H1 (cell line): Measurements from ENCODE around the gene ANO9. TPM values are rescaled to one million over a fixed set of nuclear protein-coding genes. Genes with fewer than 3 reads are reported as not detected.
A peak's percentile ranks its signal among the peaks of the same experiment; 100 is the strongest.

Experiments used
- CTCF ChIA-PET: fragments of 300-600 bp; sonication (Branson Sonifier 250); formaldehyde crosslinking; loops from one replicate; lab custom pipeline; 2021; ENCODE audit not compliant: partially characterized antibody; lab: Charles Lee
- POLR2A ChIA-PET: fragments of 300-600 bp; sonication (Branson Sonifier 250); formaldehyde crosslinking; loops from one replicate; lab custom pipeline; 2021; ENCODE audit warnings: inconsistent platforms; ENCODE audit not compliant: partially characterized antibody; lab: Charles Lee
- DNase-seq, 2 experiments: peaks; one replicate each; pipeline versions ENCODE4 v3.0.0 to v3.0.0-alpha.2; 2010 to 2022; ENCODE audit warnings: low spot score in 2 of 2, low read depth in 1 of 2, mixed read lengths in 1 of 2
- FAIRE-seq: peaks from 2 replicates; lab custom pipeline; 2011; peaks lifted over from hg19 to GRCh38; lab: Jason Lieb, UNC
- H2AFZ ChIP-seq: 2 replicates; pipeline ENCODE4 v1.8.1; 2012; ENCODE audit warnings: low read length, inconsistent platforms
- H2AK5ac ChIP-seq: 2 replicates; pipeline ENCODE4 v1.6.1; 2013; ENCODE audit warnings: low read depth, low read length
- H2BK120ac ChIP-seq: replicated peaks from 2 replicates; pipeline ENCODE3; 2013; ENCODE audit warnings: low read depth, low read length, inconsistent platforms
- H2BK12ac ChIP-seq: 2 replicates; pipeline ENCODE4 v1.6.1; 2013; ENCODE audit warnings: low read depth, low read length
- H2BK15ac ChIP-seq: 2 replicates; pipeline ENCODE4 v1.6.1; 2013; ENCODE audit warnings: low read length
- H2BK20ac ChIP-seq: 2 replicates; pipeline ENCODE4 v1.6.1; 2013; ENCODE audit warnings: low read length
- H2BK5ac ChIP-seq: 2 replicates; pipeline ENCODE4 v1.6.1; 2013; ENCODE audit warnings: low read depth, low read length
- H3K14ac ChIP-seq: 2 replicates; pipeline ENCODE4 v1.6.1; 2013; ENCODE audit warnings: inconsistent platforms; ENCODE audit not compliant: insufficient read length
- H3K18ac ChIP-seq: 2 replicates; pipeline ENCODE4 v1.6.1; 2013; ENCODE audit warnings: low read length; ENCODE audit errors: extremely low read depth
- H3K23ac ChIP-seq: 2 replicates; pipeline ENCODE4 v1.6.1; 2013; ENCODE audit warnings: inconsistent platforms; ENCODE audit not compliant: insufficient read length
- H3K23me2 ChIP-seq: 2 replicates; pipeline ENCODE4 v1.6.1; 2013; ENCODE audit warnings: low read depth, low read length
- H3K27ac ChIP-seq: 2 replicates; pipeline ENCODE4 v1.6.1; 2011; ENCODE audit warnings: low read depth, low read length, inconsistent platforms
- H3K27me3 ChIP-seq, 4 experiments: replicated peaks in 1 of 4; 1 replicate in 1 of 4; 2 replicates in 3 of 4; pipeline versions ENCODE4 v1.6.1 to v1.8.1; 2011 to 2013; ENCODE audit warnings: low read length in 3 of 4, mild to moderate bottlenecking in 3 of 4, inconsistent platforms in 2 of 4, mixed read lengths in 2 of 4, moderate library complexity in 1 of 4; ENCODE audit not compliant: control insufficient read depth in 3 of 4, insufficient read depth in 3 of 4; ENCODE audit errors: extremely low read depth in 1 of 4
- H3K36me3 ChIP-seq, 4 experiments: 2 replicates each; pipeline versions ENCODE4 v1.6.1 to v1.8.1; 2011 to 2013; ENCODE audit warnings: mild to moderate bottlenecking in 4 of 4, low read length in 3 of 4, moderate library complexity in 2 of 4, control low read depth in 1 of 4, inconsistent platforms in 1 of 4; ENCODE audit not compliant: insufficient read depth in 4 of 4, control insufficient read depth in 2 of 4
- H3K4ac ChIP-seq: replicated peaks from 2 replicates; pipeline ENCODE3; 2013; ENCODE audit warnings: low read length, low read depth, mixed read lengths, inconsistent platforms; ENCODE audit not compliant: insufficient read length
- H3K4me1 ChIP-seq, 4 experiments: replicated peaks in 1 of 4; 1 replicate in 1 of 4; 2 replicates in 3 of 4; pipeline versions ENCODE4 v1.6.1 to v1.8.1; 2011 to 2013; ENCODE audit warnings: low read length in 3 of 4, inconsistent platforms in 2 of 4, mixed read lengths in 1 of 4; ENCODE audit not compliant: insufficient read depth in 4 of 4, control insufficient read depth in 3 of 4
- H3K4me2 ChIP-seq, 2 experiments: 2 replicates each; pipeline versions ENCODE4 v1.6.1 to v1.8.1; 2011 to 2013; ENCODE audit warnings: low read depth in 2 of 2, low read length in 2 of 2, control low read depth in 1 of 2, inconsistent platforms in 1 of 2, mild to moderate bottlenecking in 1 of 2; ENCODE audit not compliant: insufficient read depth in 1 of 2
- H3K4me3 ChIP-seq, 4 experiments: fragments of 200-600, 300-600 bp in 1 of 4; sonication (generic), shearing (Covaris generic), sonication (Bioruptor Twin) in 1 of 4; 2 replicates each; pipeline versions ENCODE4 v1.5.1 to v1.8.1; 2011 to 2016; ENCODE audit warnings: low read length in 4 of 4, low read depth in 3 of 4, control low read depth in 2 of 4, inconsistent platforms in 2 of 4, mild to moderate bottlenecking in 2 of 4, mixed read lengths in 1 of 4, moderate library complexity in 1 of 4; ENCODE audit not compliant: insufficient read depth in 2 of 4; ENCODE audit errors: extremely low read depth in 1 of 4
- H3K56ac ChIP-seq: replicated peaks from 2 replicates; pipeline ENCODE3; 2013; ENCODE audit warnings: low read depth, mild to moderate bottlenecking, mixed read lengths, low read length, inconsistent platforms; ENCODE audit not compliant: insufficient read length
- H3K79me1 ChIP-seq: 2 replicates; pipeline ENCODE4 v1.6.1; 2013; ENCODE audit warnings: low read depth, low read length, control low read depth
- H3K79me2 ChIP-seq, 2 experiments: 2 replicates each; pipeline versions ENCODE4 v1.6.1 to v1.8.1; 2012 to 2013; ENCODE audit warnings: low read length in 2 of 2, mild to moderate bottlenecking in 2 of 2, inconsistent platforms in 1 of 2; ENCODE audit not compliant: insufficient read depth in 2 of 2, control insufficient read depth in 1 of 2
- H3K9ac ChIP-seq, 4 experiments: replicated peaks in 1 of 4; 1 replicate in 1 of 4; 2 replicates in 3 of 4; pipeline versions ENCODE4 v1.6.1 to v1.8.1; 2011 to 2013; ENCODE audit warnings: low read depth in 3 of 4, low read length in 3 of 4, control low read depth in 2 of 4, mild to moderate bottlenecking in 2 of 4, moderate library complexity in 2 of 4, inconsistent platforms in 1 of 4; ENCODE audit errors: extremely low read depth in 1 of 4
- H3K9me3 ChIP-seq, 2 experiments: 2 replicates each; pipeline versions ENCODE4 v1.6.1 to v1.8.1; 2012 to 2013; ENCODE audit warnings: mild to moderate bottlenecking in 2 of 2, moderate library complexity in 2 of 2, control low read depth in 1 of 2, inconsistent platforms in 1 of 2, low read depth in 1 of 2, low read length in 1 of 2, mixed read lengths in 1 of 2; ENCODE audit not compliant: insufficient read depth in 2 of 2
- H4K20me1 ChIP-seq, 2 experiments: replicated peaks in 1 of 2; 2 replicates each; pipeline versions ENCODE3 to v1.8.1; 2011 to 2013; ENCODE audit warnings: inconsistent platforms in 2 of 2, low read length in 2 of 2, mild to moderate bottlenecking in 1 of 2; ENCODE audit not compliant: insufficient read depth in 2 of 2, control insufficient read depth in 1 of 2
- H4K5ac ChIP-seq: 2 replicates; pipeline ENCODE4 v1.6.1; 2013; ENCODE audit warnings: low read length, low read depth, mixed read lengths, inconsistent platforms; ENCODE audit not compliant: insufficient read length
- H4K8ac ChIP-seq: 2 replicates; pipeline ENCODE4 v1.8.0; 2013; ENCODE audit warnings: mild to moderate bottlenecking, moderate library complexity, low read length, inconsistent platforms; ENCODE audit not compliant: insufficient read depth; ENCODE audit errors: extremely low read depth
- H4K91ac ChIP-seq: replicated peaks from 2 replicates; pipeline ENCODE3; 2013; ENCODE audit warnings: low read length, mixed read lengths, inconsistent platforms; ENCODE audit not compliant: insufficient read length
- ASH2L ChIP-seq: fragments of 200-600, 300-600 bp; sonication (generic); IDR thresholded peaks from one replicate; pipeline ENCODE4 v1.7.1; 2017; ENCODE audit warnings: low read length
- BACH1 ChIP-seq: IDR thresholded peaks from 2 replicates; pipeline ENCODE4 v1.6.1; 2012; ENCODE audit warnings: low read length, improper control_type of control experiment
- CEBPB ChIP-seq: IDR thresholded peaks from 2 replicates; pipeline ENCODE4 v1.6.1; 2012; ENCODE audit warnings: low read depth, low read length
- EGR1 ChIP-seq: IDR thresholded peaks from 2 replicates; pipeline ENCODE4 v1.6.1; 2011; ENCODE audit warnings: low read depth, low read length, borderline replicate concordance
- GABPA ChIP-seq: IDR thresholded peaks from 2 replicates; pipeline ENCODE4 v1.6.1; 2011; ENCODE audit warnings: mild to moderate bottlenecking, low read length, moderate library complexity, borderline replicate concordance; ENCODE audit not compliant: insufficient read depth
- SAP30 ChIP-seq: fragments of 300-600 bp; sonication (generic); IDR thresholded peaks from 2 replicates; pipeline ENCODE4 v1.7.1; 2012; ENCODE audit warnings: low read length, moderate library complexity, mild to moderate bottlenecking, inconsistent platforms; ENCODE audit not compliant: insufficient read depth, insufficient replicate concordance
- WGBS, 2 experiments: shearing (Covaris generic) in 1 of 2; methylation state at CpG; one replicate each; pipeline versions ENCODE4 v1.1.6 to v1.1.7; 2013 to 2015; ENCODE audit warnings: low lambda C conversion rate in 2 of 2, mixed read lengths in 2 of 2, inconsistent platforms in 1 of 2, low coverage in 1 of 2, missing lambda C conversion rate in 1 of 2; ENCODE audit not compliant: insufficient replicate concordance in 2 of 2, insufficient coverage in 1 of 2, insufficient read length in 1 of 2; ENCODE audit errors: extremely low coverage in 1 of 2, missing lambda C conversion rate in 1 of 2; 5-methylcytosine and 5-hydroxymethylcytosine counted together
- polyA plus RNA-seq, 7 experiments: library from polyadenylated mRNA; depleted of rRNA in 3 of 7; stranded (reverse) in 5 of 7; unstranded in 2 of 7; fragments of >200 nt in 5 of 7; fragments of 200-250 nt in 2 of 7; gene quantifications; 1 replicate in 5 of 7; 2 replicates in 1 of 7; 4 replicates in 1 of 7; pipeline versions ENCODE4 v1.2.1 to v1.2.3, GENCODE V29; 2011 to 2013; ENCODE audit warnings: missing spikeins in 2 of 7, mixed read lengths in 2 of 7
- total RNA-seq: library from RNA; stranded (reverse); fragmentation: NEBNext Ultra II Directional; extraction: Animal tissue kit (Norgen Biotek cat#: 25700); gene quantifications from 2 replicates; pipeline ENCODE4 v1.2.1, GENCODE V29; 2021
- TF ChIP-seq, protein P1 (sequence below): IDR thresholded peaks from 2 replicates; pipeline ENCODE4 v1.6.1; 2012; ENCODE audit warnings: inconsistent platforms
- TF ChIP-seq, protein P2 (sequence below), 3 experiments: IDR thresholded peaks; 1 replicate in 2 of 3; 2 replicates in 1 of 3; pipeline versions ENCODE4 v1.5.1 to v1.6.1; 2011; ENCODE audit warnings: low read length in 3 of 3, mild to moderate bottlenecking in 3 of 3, inconsistent platforms in 2 of 3, low read depth in 1 of 3, moderate library complexity in 1 of 3; ENCODE audit not compliant: insufficient read depth in 1 of 3; ENCODE audit errors: control extremely low read depth in 1 of 3

The ANO9 gene
- total and polyA plus RNA-seq, 2 of the 8 experiments (the other 6 are each of a cell fraction or from before 2014, with no cell fraction given): 20.0 to 20.7 TPM

GRCh38 chr11:405323-405953 is 36.4 kb downstream of the ANO9 start:
- CTCF ChIA-PET: interaction anchor here (1.1 to 2.8 kb wide), 8 partner anchors 9 to 155 kb away, joined by 3 to 24 read pairs (median 5); partner anchors contain the start of gene PTDSS2
- Histone ChIP-seq H3K56ac (no peak overlapping the region), H3K14ac (no peak overlapping the region), H3K18ac (no peak overlapping the region), H4K91ac (no peak overlapping the region), H2BK12ac (no peak overlapping the region), H2BK120ac (no peak overlapping the region), H3K23me2 (peaks cover 3% of the 10 kb centered on the region; the same call in 1 of the 2 replicates), H3K9ac (no peak overlapping the region), H2BK15ac (no peak overlapping the region), H3K4ac (no peak overlapping the region), H3K9me3 (no peaks in the 10 kb centered on the region), H4K8ac (no peak overlapping the region), H2AK5ac (no peak overlapping the region), H3K36me3 (peaks cover 0 to 1% (median 0%) of the 10 kb centered on the region in 4 experiments; a peak in 2 of 8 replicates), H2BK20ac (no peak overlapping the region), H3K4me3 (no peak overlapping the region), H3K27me3 (peaks cover 0 to 5% (median 0%) of the 10 kb centered on the region in 4 experiments; a peak in 2 of 7 replicates), H4K20me1 (peaks cover 9 to 15% of the 10 kb centered on the region in 2 experiments), H3K79me2 (no peaks in the 10 kb centered on the region), H3K79me1 (peaks cover 2% of the 10 kb centered on the region; the same call in 1 of the 2 replicates), H3K27ac (no peak overlapping the region), H4K5ac (no peak overlapping the region), H2BK5ac (no peak overlapping the region), H2AFZ (no peak overlapping the region), H3K4me2 (no peak overlapping the region), H3K23ac (no peak overlapping the region), H3K4me1 (peaks cover 0 to 11% (median 6%) of the 10 kb centered on the region in 4 experiments; a peak in 4 of 7 replicates)
- POLR2A ChIA-PET: interaction anchor here (1.1 to 5.9 kb wide), 7 partner anchors 9 to 94 kb away, joined by 3 to 41 read pairs (median 4); partner anchors contain the start of genes B4GALNT4 and SIGIRR
- WGBS, 2 experiments: 89% methylated on average over 10 of the region's 17 CpGs; no CpG with 5 or more reads in 1 of the 2 experiments
- FAIRE-seq (no peak), DNase-seq (peak in 1 of 2 experiments; percentile 54)
- TF ChIP-seq ASH2L (no peak), CEBPB (no peak), GABPA (0 out of 2 replicates have a peak, but pooled peaks have one; percentile 16), SAP30 (no peak), EGR1 (no peak), BACH1 (no peak)
- TF ChIP-seq, protein P1, sequence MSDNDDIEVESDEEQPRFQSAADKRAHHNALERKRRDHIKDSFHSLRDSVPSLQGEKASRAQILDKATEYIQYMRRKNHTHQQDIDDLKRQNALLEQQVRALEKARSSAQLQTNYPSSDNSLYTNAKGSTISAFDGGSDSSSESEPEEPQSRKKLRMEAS: no peak
- TF ChIP-seq, protein P2, sequence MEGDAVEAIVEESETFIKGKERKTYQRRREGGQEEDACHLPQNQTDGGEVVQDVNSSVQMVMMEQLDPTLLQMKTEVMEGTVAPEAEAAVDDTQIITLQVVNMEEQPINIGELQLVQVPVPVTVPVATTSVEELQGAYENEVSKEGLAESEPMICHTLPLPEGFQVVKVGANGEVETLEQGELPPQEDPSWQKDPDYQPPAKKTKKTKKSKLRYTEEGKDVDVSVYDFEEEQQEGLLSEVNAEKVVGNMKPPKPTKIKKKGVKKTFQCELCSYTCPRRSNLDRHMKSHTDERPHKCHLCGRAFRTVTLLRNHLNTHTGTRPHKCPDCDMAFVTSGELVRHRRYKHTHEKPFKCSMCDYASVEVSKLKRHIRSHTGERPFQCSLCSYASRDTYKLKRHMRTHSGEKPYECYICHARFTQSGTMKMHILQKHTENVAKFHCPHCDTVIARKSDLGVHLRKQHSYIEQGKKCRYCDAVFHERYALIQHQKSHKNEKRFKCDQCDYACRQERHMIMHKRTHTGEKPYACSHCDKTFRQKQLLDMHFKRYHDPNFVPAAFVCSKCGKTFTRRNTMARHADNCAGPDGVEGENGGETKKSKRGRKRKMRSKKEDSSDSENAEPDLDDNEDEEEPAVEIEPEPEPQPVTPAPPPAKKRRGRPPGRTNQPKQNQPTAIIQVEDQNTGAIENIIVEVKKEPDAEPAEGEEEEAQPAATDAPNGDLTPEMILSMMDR (IDR thresholded peaks at IDR 0.05; ENCODE audit: control extremely low read depth in 1 of 3, insufficient read depth in 1 of 3, low read depth in 1 of 3, low read length in 3 of 3): peak in 1 of 3 experiments; percentile 14; a peak in 1 of 4 replicates
